Measurements from ENCODE around the gene ZC3HAV1L.
"Not testable (repeated sequence)": the region's sequence is repeated elsewhere in the genome, so short reads cannot be mapped to it uniquely, and the experiment has no call there.

The ZC3HAV1L gene

GRCh38 chr7:139035586-139036353 is at the start of gene ZC3HAV1L:
Gene ZC3HAV1L (minus strand): TSS chr7:139036042. CDS start chr7:139036017, 25 bp downstream.
- DNase-seq = no peak

GRCh38 chr7:139084709-139085108 is 48.9 kb upstream of the ZC3HAV1L start:
- DNase-seq = no peak

- DNase-seq = no peak
Measured at GRCh38 chr7:139081584-139081983, 45.7 kb upstream of the ZC3HAV1L start.

- no peak for DNase-seq
Measured at GRCh38 chr7:139080905-139081304, 45.1 kb upstream of the ZC3HAV1L start.

GRCh38 chr7:139079861-139080260 is 44.0 kb upstream of the ZC3HAV1L start:
- DNase-seq = no peak

GRCh38 chr7:139078911-139079310 is 43.1 kb upstream of the ZC3HAV1L start:
- no peak for DNase-seq

GRCh38 chr7:139078399-139078798 is 42.6 kb upstream of the ZC3HAV1L start:
- no peak for DNase-seq

GRCh38 chr7:139077706-139078105 is 41.9 kb upstream of the ZC3HAV1L start:
- DNase-seq = not testable (repeated sequence)

GRCh38 chr7:139075871-139076686 is 40.2 kb upstream of the ZC3HAV1L start:
- no peak for DNase-seq

GRCh38 chr7:139075031-139075652 is 39.3 kb upstream of the ZC3HAV1L start:
- peak; percentile 68 for DNase-seq

GRCh38 chr7:139072796-139073195 is 37.0 kb upstream of the ZC3HAV1L start:
- no peak for DNase-seq

- no peak for DNase-seq
Measured at GRCh38 chr7:139071680-139072079, 35.8 kb upstream of the ZC3HAV1L start.

GRCh38 chr7:139068544-139069399 is 32.9 kb upstream of the ZC3HAV1L start:
- DNase-seq = no peak

GRCh38 chr7:139066315-139066714 is 30.5 kb upstream of the ZC3HAV1L start:
- no peak for DNase-seq

GRCh38 chr7:139065323-139065722 is 29.5 kb upstream of the ZC3HAV1L start:
- DNase-seq = no peak

GRCh38 chr7:139061416-139061815 is 25.6 kb upstream of the ZC3HAV1L start:
- DNase-seq = no peak

- no peak for DNase-seq
Measured at GRCh38 chr7:139060695-139061237, 24.9 kb upstream of the ZC3HAV1L start.

GRCh38 chr7:139059905-139060304 is 24.1 kb upstream of the ZC3HAV1L start:
- DNase-seq = no peak

- no peak for DNase-seq
Measured at GRCh38 chr7:139058943-139059342, 23.1 kb upstream of the ZC3HAV1L start.

- DNase-seq = no peak
Measured at GRCh38 chr7:139055674-139056073, 19.8 kb upstream of the ZC3HAV1L start.

GRCh38 chr7:139054656-139055055 is 18.8 kb upstream of the ZC3HAV1L start:
- DNase-seq = not testable (repeated sequence)

GRCh38 chr7:139054101-139054500 is 18.3 kb upstream of the ZC3HAV1L start:
- no peak for DNase-seq

Data from NK-92 treated with Interleukin-12 subunit alpha and Interleukin-12 subunit beta, amount 100 ng/mL, for 24 hours (cell line).